ENCODE results near the gene RCSD1. TPM values are rescaled to one million over a fixed set of nuclear protein-coding genes. Genes with fewer than 3 reads are reported as not detected.
A peak's percentile ranks its signal among the peaks of the same experiment; 100 is the strongest.

Gene RCSD1
- total and polyA plus RNA-seq, 2 experiments from 2014 or later: 0.77 to 0.80 TPM

DNA sequence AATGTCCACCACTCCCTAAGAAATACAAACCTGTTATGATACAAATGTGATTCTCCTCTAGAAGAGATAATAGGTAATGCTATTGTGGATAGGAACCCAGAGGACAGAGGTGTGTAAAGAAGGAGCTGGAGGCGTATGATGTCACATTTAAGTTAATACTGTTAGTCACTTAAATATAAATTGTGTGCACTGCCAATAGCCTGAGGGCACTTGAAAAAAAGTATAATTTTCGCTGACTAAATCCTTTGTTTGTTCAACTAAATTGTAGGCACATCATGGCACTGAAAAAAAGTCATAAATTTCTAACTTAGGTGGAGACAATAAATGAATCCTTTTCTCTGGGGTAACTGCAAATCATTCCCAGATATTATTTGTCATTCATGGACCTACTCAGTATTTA is 4.4 kb downstream of the RCSD1 start:
- no peak overlapping the region for H3K27ac ChIP-seq
- H3K27me3 ChIP-seq: peaks cover 63% of the 10 kb centered on the region
- no peaks in the 10 kb centered on the region for H3K36me3 ChIP-seq (replicated peaks; ENCODE audit: insufficient read depth, low read depth)
- no peaks in the 10 kb centered on the region for H3K79me2 ChIP-seq
- H2AFZ ChIP-seq: no peak overlapping the region
- WGBS (ENCODE audit: low lambda C conversion rate, missing lambda C conversion rate): 62% methylated on average over 2 of the region's 2 CpGs
- DNase-seq (ENCODE audit: low spot score): no peak
- peaks cover 7% of the 10 kb centered on the region for H3K4me1 ChIP-seq (ENCODE audit: insufficient read depth)
- no peak overlapping the region for H3K4me3 ChIP-seq
- H4K20me1 ChIP-seq (ENCODE audit: insufficient read depth, poor library complexity, severe bottlenecking): no peaks in the 10 kb centered on the region
- H3K9me3 ChIP-seq (ENCODE audit: low read depth): no peaks in the 10 kb centered on the region
- TF ChIP-seq EZH2 (IDR thresholded peaks at IDR 0.05; ENCODE audit: borderline replicate concordance) (no peak), EZH2phosphoT487 (IDR thresholded peaks at IDR 0.05; ENCODE audit: low read depth, severe bottlenecking, unreplicated experiment) (no peak)
- TF ChIP-seq, protein P1, sequence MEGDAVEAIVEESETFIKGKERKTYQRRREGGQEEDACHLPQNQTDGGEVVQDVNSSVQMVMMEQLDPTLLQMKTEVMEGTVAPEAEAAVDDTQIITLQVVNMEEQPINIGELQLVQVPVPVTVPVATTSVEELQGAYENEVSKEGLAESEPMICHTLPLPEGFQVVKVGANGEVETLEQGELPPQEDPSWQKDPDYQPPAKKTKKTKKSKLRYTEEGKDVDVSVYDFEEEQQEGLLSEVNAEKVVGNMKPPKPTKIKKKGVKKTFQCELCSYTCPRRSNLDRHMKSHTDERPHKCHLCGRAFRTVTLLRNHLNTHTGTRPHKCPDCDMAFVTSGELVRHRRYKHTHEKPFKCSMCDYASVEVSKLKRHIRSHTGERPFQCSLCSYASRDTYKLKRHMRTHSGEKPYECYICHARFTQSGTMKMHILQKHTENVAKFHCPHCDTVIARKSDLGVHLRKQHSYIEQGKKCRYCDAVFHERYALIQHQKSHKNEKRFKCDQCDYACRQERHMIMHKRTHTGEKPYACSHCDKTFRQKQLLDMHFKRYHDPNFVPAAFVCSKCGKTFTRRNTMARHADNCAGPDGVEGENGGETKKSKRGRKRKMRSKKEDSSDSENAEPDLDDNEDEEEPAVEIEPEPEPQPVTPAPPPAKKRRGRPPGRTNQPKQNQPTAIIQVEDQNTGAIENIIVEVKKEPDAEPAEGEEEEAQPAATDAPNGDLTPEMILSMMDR (IDR thresholded peaks at IDR 0.05; ENCODE audit: poor library complexity): no peak
- H3K4me2 ChIP-seq: no peak overlapping the region
- H3K9me2 ChIP-seq (replicated peaks; ENCODE audit: insufficient read depth): no peaks in the 10 kb centered on the region

DNA sequence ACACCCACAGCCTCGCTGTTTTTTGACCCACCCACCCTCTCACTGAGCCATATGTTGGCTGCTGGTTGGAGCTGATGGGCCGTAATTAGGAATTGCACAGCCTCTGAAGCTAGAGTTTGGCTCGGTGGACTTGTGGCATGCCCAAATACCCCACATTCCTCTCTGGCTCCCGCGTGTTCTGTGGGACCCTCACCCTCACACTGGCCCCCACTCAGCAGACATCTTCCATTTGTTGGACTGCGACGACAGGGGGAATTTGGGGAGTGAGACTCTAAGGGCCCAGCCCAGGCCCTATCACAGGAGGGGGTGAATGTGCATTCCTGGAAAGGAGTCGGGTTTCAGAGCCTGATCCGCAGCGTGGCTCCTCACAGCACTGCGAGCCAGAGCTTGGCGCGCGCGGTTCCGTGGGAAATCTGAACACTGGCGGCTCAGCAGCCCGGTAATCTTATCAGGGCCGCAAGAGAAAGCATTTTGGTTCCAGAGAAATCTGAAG is 5.2 kb downstream of the RCSD1 start:
- TF ChIP-seq EZH2phosphoT487 (IDR thresholded peaks at IDR 0.05; ENCODE audit: low read depth, severe bottlenecking, unreplicated experiment) (no peak), EZH2 (IDR thresholded peaks at IDR 0.05; ENCODE audit: borderline replicate concordance) (peak; percentile 57)
- H3K9me3 ChIP-seq (ENCODE audit: low read depth): no peaks in the 10 kb centered on the region
- H4K20me1 ChIP-seq (ENCODE audit: insufficient read depth, poor library complexity, severe bottlenecking): no peaks in the 10 kb centered on the region
- no peak overlapping the region for H3K27ac ChIP-seq
- WGBS (ENCODE audit: low lambda C conversion rate, missing lambda C conversion rate): 13% methylated on average over 19 of the region's 19 CpGs
- peaks cover 7% of the 10 kb centered on the region for H3K4me1 ChIP-seq (ENCODE audit: insufficient read depth)
- H3K27me3 ChIP-seq: peaks cover 57% of the 10 kb centered on the region
- peak overlapping the region; percentile 62 for H3K4me2 ChIP-seq
- no peaks in the 10 kb centered on the region for H3K36me3 ChIP-seq (replicated peaks; ENCODE audit: insufficient read depth, low read depth)
- peak; percentile 21 for DNase-seq (ENCODE audit: low spot score)
- no peak overlapping the region for H3K4me3 ChIP-seq
- no peaks in the 10 kb centered on the region for H3K79me2 ChIP-seq
- no peak overlapping the region for H2AFZ ChIP-seq
- H3K9me2 ChIP-seq (replicated peaks; ENCODE audit: insufficient read depth): no peaks in the 10 kb centered on the region

DNA sequence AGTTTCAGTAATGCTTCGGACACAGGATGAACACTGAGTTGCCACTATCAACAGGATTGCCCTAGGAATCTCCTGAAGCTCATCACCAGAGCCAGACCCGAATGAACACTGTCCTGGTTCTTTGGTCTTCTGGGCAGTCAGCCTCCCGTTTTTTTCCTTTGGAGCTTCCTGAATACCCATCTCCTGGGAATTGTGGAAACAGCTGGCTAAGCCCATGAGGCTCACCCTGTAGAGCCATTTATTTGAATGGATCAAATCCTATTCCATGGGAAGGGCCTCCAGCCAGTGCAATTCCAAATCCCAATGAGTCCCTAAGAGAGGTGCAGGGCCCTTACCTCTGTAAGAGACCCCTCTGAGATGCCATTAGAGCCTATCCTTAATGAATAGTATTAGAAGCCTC is 5.9 kb downstream of the RCSD1 start:
- peak overlapping the region; percentile 62 for H3K4me2 ChIP-seq
- H3K9me2 ChIP-seq (replicated peaks; ENCODE audit: insufficient read depth): no peaks in the 10 kb centered on the region
- no peaks in the 10 kb centered on the region for H3K79me2 ChIP-seq
- no peaks in the 10 kb centered on the region for H3K36me3 ChIP-seq (replicated peaks; ENCODE audit: insufficient read depth, low read depth)
- H2AFZ ChIP-seq: no peak overlapping the region
- no peak overlapping the region for H3K4me3 ChIP-seq
- 84% methylated on average over 3 of the region's 3 CpGs for WGBS (ENCODE audit: low lambda C conversion rate, missing lambda C conversion rate)
- no peaks in the 10 kb centered on the region for H3K9me3 ChIP-seq (ENCODE audit: low read depth)
- no peak for DNase-seq (ENCODE audit: low spot score)
- H3K27me3 ChIP-seq: peaks cover 50% of the 10 kb centered on the region
- H3K4me1 ChIP-seq (ENCODE audit: insufficient read depth): peaks cover 7% of the 10 kb centered on the region
- H4K20me1 ChIP-seq (ENCODE audit: insufficient read depth, poor library complexity, severe bottlenecking): no peaks in the 10 kb centered on the region
- H3K27ac ChIP-seq: no peak overlapping the region
- TF ChIP-seq EZH2phosphoT487 (IDR thresholded peaks at IDR 0.05; ENCODE audit: low read depth, severe bottlenecking, unreplicated experiment) (no peak), EZH2 (IDR thresholded peaks at IDR 0.05; ENCODE audit: borderline replicate concordance) (no peak)
- TF ChIP-seq, protein P1 (IDR thresholded peaks at IDR 0.05; ENCODE audit: poor library complexity): no peak

DNA sequence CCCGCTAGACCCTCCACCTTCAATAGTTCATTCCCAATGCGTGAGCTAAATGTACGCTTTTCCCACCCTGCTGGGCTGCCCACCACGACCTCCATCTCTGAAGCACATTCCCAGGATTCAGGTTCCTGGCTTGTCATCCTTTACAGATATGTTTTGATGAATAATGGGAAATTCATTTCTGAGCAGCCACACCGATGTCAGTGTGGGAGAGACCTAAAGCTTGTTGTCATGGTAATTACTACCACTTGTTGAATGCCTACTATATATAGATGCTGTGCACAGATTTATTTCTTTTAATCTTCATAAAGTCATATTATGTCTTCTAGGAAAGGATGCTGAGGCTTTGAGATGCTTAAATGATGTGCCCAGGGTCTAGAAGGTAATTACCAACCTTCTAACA is 8.0 kb downstream of the RCSD1 start:
- 70% methylated on average over 5 of the region's 5 CpGs for WGBS (ENCODE audit: low lambda C conversion rate, missing lambda C conversion rate)
- H3K27ac ChIP-seq: no peak overlapping the region
- no peaks in the 10 kb centered on the region for H4K20me1 ChIP-seq (ENCODE audit: insufficient read depth, poor library complexity, severe bottlenecking)
- no peak for TF ChIP-seq EZH2phosphoT487 (IDR thresholded peaks at IDR 0.05; ENCODE audit: low read depth, severe bottlenecking, unreplicated experiment)
- TF ChIP-seq, protein P1 (IDR thresholded peaks at IDR 0.05; ENCODE audit: poor library complexity): no peak
- TF ChIP-seq EZH2 (IDR thresholded peaks at IDR 0.05; ENCODE audit: borderline replicate concordance): no peak
- no peaks in the 10 kb centered on the region for H3K36me3 ChIP-seq (replicated peaks; ENCODE audit: insufficient read depth, low read depth)
- H2AFZ ChIP-seq: no peak overlapping the region
- no peak overlapping the region for H3K4me3 ChIP-seq
- no peaks in the 10 kb centered on the region for H3K9me2 ChIP-seq (replicated peaks; ENCODE audit: insufficient read depth)
- no peak overlapping the region for H3K4me2 ChIP-seq
- DNase-seq (ENCODE audit: low spot score): no peak
- H3K9me3 ChIP-seq (ENCODE audit: low read depth): no peaks in the 10 kb centered on the region
- H3K4me1 ChIP-seq (ENCODE audit: insufficient read depth): peaks cover 7% of the 10 kb centered on the region
- peaks cover 33% of the 10 kb centered on the region for H3K27me3 ChIP-seq
- no peaks in the 10 kb centered on the region for H3K79me2 ChIP-seq

Measured in hepatocyte (in vitro differentiated cells).